HG03097 (cell line): ENCODE measurements around the gene RALGAPB.
A peak's percentile ranks its signal among the peaks of the same experiment; 100 is the strongest.
"Not testable (repeated sequence)": the region's sequence is repeated elsewhere in the genome, so short reads cannot be mapped to it uniquely, and the experiment has no call there.

Experiments
- ATAC-seq: cut with Tn5 transposase; IDR thresholded peaks from one replicate; pipeline ENCODE4 v1.9.1; 2021; ENCODE audit not compliant: unreplicated experiment, low FRiP score

RALGAPB gene

DNA sequence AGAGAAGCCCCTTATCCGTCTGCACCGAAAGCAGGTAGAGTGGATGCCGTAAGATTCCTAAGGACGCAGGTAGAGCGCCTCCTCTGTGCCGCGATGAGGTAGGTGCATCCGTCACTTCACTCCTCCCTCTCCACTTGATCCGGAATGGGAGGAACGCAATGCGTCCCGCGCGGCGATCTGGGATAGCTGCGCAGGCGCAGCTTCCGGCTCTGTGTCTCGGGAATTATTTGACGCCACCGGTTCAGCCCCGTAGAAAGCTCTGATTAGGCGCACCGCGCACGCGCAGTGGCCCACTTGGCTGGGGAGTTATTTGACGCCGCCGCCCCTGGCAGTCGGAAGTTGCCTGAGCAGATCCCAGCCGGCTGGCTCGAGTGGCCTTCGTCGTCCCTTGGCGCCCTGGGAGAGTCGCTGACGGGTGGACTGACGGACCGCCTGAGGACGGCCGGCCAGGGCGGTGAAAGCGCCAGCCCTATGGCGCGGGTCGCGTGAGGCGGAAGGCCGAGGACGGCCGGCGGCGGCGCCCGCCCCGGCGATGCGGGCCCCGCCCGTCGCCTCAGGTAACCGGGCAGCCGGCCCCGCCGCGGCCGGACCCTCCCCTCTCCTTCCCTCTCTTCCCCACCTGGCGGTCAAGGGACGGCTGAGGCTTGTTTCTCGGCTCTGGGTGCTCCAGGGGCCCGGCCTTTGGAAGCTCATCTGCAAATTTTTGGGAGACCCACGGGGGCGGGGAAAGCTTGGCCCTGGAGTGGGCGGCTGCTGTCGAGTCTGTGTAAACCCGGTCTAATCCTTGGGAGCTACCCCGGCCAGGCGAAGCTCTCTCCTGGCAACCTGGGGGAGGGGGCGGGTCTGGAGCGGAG is at the start of gene RALGAPB:
TSS of gene RALGAPB (plus strand) at position 331 of the 854 bp plus-strand sequence. CDS start 15,590 bp downstream, outside the sequence.
- peak; percentile 87 for ATAC-seq

DNA sequence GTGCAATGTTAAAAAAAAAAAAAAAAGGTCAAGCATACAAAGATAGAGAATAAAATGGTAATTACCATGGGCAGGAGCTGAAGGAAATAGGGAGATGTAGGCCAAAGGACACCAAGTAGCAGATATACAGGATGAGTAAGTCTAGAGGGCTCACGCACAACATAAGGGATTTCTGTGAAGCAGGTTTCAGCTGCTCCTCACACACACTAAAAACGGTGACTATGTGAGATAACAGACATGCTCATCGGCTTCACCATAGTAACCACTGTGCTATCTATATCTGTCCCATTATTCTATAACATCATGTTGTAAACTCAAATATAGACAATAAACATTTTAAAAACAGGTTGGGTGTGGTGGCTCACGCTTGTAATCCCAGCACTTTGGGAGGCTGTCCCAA is 49.1 kb upstream of the RALGAPB start:
- no peak for ATAC-seq

DNA sequence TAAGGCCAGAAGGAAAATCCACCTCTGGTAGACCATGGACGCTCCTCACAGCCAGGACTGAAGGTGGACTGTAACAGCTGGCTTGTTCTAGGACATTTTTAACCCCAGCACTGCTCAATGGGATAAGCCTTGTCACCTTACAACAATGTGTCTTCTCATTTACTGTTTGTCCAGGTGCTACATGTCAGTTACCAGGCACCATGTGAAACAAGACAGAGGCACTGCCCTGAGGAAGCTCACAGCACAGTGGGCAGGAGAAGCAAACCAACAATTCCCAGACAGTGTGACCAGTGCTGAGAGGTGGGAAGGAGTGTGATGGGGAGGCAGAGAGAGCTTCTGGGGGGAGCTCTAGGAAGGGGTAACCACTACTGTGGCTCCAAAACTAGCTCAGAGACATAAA is 48.2 kb upstream of the RALGAPB start:
- ATAC-seq = no peak

DNA sequence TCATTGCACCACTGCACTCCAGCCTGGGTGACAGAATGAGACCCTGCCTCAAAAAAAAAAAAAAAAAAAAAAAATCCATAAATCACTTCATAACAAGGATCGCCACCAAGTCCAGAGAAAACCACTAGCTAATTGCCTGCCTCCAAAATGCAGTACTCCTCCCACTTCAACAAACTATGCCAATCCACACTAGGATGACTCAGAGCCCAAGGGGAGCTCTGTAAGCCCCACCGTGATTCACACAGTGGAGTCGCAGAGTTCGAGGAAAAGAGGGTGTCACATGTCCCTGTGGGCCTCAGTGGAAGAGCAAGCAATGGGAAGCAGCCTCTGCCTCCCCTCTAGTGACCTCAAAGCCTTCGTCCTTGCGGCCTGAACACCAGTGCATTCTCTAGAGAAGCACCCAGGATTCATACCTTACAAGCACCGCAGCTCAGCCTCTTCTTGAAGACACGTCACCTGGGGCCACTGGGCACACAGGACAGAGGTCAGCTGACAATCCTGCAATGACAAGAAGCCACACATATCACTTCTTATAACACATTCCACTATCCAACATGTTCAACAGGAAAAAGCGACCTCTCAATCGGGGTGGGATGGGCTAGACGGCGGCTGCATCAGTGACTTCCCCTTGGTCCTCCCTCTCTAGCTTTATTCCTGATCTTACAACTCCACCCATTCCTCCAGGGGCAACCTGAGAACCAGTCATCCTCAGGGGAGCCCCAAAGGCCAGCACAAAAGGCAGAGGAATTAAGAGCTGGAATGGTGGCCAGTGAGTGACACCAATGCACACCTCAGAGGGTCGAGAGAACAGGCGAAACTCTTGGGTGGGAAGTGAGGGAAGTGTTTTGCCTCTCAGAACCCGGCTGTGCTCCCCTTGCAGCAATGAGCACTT is 46.4 kb upstream of the RALGAPB start:
- ATAC-seq = no peak

DNA sequence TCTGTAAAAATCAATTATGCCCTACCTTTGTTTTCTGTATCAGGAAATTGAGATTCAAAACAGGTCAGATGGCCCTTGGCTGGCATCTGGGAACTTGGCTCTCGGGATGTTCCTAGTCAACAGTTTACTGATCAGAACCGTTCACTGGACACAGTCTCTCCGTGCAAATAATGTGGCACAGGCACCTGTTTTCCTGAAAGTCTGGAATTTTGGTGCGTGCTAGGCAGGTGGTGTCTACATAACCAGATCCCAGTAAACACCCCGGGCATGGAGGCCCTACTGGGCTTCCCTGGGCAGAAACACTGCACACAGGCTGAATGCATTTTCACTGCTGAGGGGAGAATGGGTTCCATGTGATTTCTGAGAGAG is 45.0 kb upstream of the RALGAPB start:
- ATAC-seq = no peak

DNA sequence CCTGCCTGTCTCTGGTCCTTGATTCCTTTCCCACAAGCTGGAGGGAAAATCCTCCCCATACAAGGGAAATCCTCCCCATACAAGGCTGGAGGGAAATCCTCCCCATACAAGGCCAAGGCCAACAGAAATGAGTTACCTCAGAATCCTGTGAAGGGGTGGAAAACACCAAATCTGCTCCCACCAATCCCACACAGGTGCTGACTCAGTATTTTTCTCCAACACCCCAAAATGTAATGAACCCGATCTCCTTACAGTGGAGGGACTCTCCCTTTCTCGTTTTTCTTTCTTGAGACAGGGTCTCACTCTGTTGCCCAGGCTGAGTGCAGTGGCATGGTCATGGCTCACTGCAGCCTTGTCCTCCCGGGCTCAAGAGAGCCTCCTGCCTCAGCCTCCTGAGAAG is 43.8 kb upstream of the RALGAPB start:
- no peak for ATAC-seq

- no peak for ATAC-seq
These were observed 43.3 kb upstream of the RALGAPB start for GRCh38 chr20:38429301-38429700.

GRCh38 chr20:38430679-38431325 is 41.8 kb upstream of the RALGAPB start:
- no peak for ATAC-seq

GRCh38 chr20:38432292-38432691 is 40.4 kb upstream of the RALGAPB start:
- ATAC-seq = no peak

DNA sequence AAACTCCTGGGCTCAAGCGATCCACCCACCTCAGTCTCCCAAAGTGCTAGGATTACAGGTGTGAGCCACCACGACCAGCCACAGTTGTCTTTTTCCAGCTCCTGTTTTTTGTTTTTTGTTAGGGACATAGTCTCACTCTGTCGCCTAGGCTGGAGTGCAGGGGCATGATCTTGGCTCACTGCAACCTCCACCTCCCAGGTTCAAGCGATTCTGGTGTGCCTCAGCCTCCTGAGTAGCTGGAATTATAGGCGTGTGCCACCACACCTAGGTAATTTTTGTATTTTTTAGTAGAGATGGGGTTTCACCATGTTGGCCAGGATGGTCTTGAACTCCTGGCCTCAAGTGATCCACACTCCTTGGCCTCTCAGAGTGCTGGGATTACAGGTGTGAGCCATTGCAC is 39.8 kb upstream of the RALGAPB start:
- not testable (repeated sequence) for ATAC-seq

- no peak for ATAC-seq
These were observed 39.2 kb upstream of the RALGAPB start for GRCh38 chr20:38433304-38433972.

- no peak for ATAC-seq
These were observed 38.3 kb upstream of the RALGAPB start for GRCh38 chr20:38434301-38434741.

GRCh38 chr20:38434770-38435554 is 37.7 kb upstream of the RALGAPB start, which contains the start of gene SNHG17:
TSS of gene SNHG17 (minus strand) at chr20:38435328.
- peak; percentile 70 for ATAC-seq

DNA sequence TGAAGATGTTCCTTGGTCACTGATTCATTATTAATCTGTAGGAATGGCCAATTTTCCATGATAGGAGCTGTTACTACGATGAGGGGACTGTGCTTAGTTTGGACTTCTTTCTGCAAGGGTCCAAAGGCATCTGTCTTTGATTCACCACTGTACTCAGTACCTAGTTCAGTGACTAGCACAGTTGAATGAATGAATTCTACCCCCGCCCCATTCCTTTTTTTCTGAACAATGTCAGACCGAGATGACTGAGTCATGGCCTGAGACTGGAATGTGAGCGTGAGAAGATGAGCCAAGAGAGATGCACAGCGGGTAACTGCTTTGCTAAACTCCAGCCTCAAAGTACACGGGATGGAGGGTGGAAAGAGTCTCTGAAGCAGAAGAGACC is 37.1 kb upstream of the RALGAPB start:
- ATAC-seq = no peak

DNA sequence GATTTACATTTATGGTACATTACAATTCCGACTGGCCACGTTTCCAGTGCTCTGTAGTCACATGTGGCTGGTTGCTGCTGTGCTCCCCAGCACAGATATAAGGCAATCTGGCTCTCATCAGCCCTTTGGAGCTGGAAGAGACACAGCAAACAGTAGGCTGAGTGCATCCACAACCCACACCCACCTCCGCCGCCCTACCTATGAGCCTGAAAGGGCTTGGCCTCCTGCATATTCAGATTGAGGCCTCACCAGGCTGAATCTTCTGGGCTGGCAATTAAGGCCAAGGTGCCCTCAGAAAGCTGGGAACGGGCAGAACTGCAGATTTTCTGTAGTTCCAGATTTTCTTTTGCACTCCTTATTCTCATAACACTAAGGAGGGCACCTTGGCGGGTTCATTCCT is 34.8 kb upstream of the RALGAPB start:
- ATAC-seq = no peak

DNA sequence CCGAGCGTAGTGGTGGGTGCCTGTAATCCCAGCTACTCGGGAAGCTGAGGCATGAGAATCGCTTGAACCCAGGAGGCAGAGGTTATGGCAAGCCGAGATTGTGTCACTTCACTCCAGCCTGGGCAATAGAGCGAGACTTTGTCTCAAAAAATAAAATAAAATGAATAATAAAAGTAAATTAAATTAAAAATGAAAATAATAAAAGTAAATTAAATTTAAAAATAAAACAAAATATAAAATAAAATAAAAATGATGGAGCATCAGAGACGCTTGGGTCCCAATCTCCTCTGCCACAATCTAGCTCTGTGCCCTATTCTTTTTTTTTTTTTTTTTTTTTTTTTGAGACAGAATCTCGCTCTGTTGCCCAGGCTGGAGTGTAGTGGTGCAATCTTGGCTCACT is 31.5 kb upstream of the RALGAPB start:
- ATAC-seq = not testable (repeated sequence)

DNA sequence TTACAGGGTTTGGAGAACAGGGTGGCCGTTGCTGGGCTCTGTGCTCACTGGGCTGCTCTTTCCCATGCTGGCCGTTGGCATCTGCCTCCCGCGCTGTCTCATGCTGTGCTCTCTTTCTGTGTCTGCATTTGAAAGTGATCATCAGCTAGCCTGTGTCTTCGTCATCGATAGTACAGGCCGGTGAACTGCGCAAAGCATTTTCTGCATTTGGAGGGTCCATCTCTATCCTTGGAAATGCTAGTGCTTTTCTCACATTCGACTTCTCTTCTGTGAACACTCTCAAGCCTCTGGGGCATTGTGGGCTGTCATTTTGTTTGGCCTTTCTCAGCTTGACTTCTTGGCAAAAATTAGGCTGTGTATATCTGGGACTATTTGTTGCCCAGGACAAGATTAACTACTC is 30.7 kb upstream of the RALGAPB start:
- ATAC-seq = no peak

DNA sequence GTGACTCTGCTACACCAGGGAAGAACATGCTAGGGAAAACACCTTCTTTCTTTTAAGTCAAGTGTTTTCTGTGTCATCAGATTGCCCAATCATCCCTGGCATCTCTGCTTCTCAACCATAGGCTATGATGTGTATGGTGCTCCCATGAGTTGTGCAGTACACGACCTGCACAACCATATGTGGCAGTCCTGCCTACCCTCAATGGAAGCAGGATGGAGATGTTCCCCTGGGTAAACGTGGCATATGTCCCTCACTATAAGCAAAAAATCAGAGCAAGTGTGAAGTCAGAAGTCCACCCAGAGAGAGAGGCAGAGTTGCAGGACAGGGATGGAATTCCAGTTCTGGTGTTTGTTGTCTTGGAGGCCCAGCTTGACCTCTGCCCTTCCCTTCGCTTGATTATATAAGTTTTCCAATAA is 27.3 kb upstream of the RALGAPB start:
- ATAC-seq = no peak

DNA sequence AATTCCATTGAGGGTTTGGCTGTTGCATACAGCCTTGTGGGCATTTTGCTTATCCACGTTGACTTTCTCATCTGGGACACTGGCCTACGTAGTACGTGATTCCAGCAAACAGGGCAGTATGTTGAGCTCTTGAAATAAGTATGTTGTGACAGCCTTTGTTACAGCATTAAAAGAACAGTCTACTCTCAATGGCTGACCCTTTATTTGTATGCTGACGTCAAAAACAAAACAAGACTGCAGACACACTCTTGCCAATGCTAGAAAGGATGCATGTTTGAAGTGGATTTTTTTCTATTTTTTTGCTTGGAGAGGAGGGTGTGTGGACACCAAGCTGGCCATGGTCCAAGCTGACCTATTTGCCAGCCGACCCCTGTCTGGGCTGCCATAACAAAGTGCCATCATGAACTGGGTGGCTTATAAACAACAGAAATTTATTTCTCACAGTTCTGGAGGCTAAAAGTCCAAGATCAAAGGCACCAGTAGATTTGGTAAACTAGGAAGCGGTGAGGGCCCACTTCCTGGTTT is 26.7 kb upstream of the RALGAPB start:
- ATAC-seq = no peak
